ENCODE results near the gene IL1RAP. TPM values are rescaled to one million over a fixed set of nuclear protein-coding genes. Genes with fewer than 3 reads are reported as not detected.

IL1RAP gene
- total RNA-seq, 1 donor = 14.6 TPM

DNA sequence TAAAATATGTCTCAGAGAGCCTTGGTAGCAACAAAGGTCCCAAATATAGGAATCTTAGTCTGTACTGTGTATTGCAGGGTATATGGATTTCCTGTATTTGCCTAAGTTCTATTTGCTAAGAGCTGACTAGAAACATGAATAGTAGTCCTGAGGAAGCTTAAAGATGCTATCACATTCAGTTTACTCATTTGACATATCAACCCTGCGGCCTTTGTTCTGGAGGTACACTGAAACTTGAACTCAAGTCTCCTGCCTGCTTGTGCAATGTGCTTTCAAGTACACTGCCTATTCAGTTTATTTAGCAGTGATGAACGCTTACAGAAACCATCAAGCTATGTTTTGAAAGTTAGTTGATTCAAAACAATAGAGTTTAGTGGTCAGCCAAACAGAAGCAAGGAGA, 21.1 kb downstream of the IL1RAP start:
- no peak for DNase-seq (ENCODE audit: low read depth)
- TF ChIP-seq, protein P1, sequence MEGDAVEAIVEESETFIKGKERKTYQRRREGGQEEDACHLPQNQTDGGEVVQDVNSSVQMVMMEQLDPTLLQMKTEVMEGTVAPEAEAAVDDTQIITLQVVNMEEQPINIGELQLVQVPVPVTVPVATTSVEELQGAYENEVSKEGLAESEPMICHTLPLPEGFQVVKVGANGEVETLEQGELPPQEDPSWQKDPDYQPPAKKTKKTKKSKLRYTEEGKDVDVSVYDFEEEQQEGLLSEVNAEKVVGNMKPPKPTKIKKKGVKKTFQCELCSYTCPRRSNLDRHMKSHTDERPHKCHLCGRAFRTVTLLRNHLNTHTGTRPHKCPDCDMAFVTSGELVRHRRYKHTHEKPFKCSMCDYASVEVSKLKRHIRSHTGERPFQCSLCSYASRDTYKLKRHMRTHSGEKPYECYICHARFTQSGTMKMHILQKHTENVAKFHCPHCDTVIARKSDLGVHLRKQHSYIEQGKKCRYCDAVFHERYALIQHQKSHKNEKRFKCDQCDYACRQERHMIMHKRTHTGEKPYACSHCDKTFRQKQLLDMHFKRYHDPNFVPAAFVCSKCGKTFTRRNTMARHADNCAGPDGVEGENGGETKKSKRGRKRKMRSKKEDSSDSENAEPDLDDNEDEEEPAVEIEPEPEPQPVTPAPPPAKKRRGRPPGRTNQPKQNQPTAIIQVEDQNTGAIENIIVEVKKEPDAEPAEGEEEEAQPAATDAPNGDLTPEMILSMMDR (IDR thresholded peaks at IDR 0.05; ENCODE audit: insufficient read depth, low read length) = no peak
- no peak overlapping the region for H3K4me3 ChIP-seq (ENCODE audit: low read depth, low read length)

GRCh38 chr3:190537146-190537545, 23.3 kb downstream of the IL1RAP start:
- no peak overlapping the region for H3K4me3 ChIP-seq (ENCODE audit: low read depth, low read length)
- no peak for DNase-seq (ENCODE audit: low read depth)
- TF ChIP-seq, protein P1 (IDR thresholded peaks at IDR 0.05; ENCODE audit: insufficient read depth, low read length) = no peak

- no peak for DNase-seq (ENCODE audit: low read depth)
- TF ChIP-seq, protein P1 (IDR thresholded peaks at IDR 0.05; ENCODE audit: insufficient read depth, low read length) = no peak
- no peak overlapping the region for H3K4me3 ChIP-seq (ENCODE audit: low read depth, low read length)
Measured at GRCh38 chr3:190538288-190538687, 24.4 kb downstream of the IL1RAP start.

GRCh38 chr3:190539526-190539925, 25.6 kb downstream of the IL1RAP start:
- DNase-seq (ENCODE audit: low read depth) = no peak
- TF ChIP-seq, protein P1 (IDR thresholded peaks at IDR 0.05; ENCODE audit: insufficient read depth, low read length) = no peak
- H3K4me3 ChIP-seq (ENCODE audit: low read depth, low read length) = no peak overlapping the region

- TF ChIP-seq, protein P1 (IDR thresholded peaks at IDR 0.05; ENCODE audit: insufficient read depth, low read length) = no peak
- DNase-seq (ENCODE audit: low read depth) = no peak
- H3K4me3 ChIP-seq (ENCODE audit: low read depth, low read length) = no peak overlapping the region
Measured at GRCh38 chr3:190541008-190541407, 27.1 kb downstream of the IL1RAP start.

DNA sequence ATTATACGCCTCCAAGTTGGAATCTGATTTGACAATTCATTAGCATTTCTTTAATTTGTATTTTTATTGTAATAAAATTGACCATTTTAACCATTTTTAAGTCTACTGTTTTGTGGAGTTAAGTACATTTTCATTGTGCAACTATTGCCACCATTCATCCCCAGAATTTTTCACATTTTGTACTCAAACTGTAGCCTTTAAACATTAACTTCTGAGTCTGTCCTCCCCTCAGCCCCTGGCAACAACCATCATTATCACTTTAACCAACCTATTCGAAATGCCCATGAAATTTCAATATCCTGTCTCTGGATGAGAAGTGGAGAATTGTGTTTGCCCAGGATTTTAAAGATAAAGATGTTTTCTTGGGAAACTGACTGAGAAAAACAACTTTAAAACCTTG, 27.7 kb downstream of the IL1RAP start:
- DNase-seq (ENCODE audit: low read depth) = no peak
- TF ChIP-seq, protein P1 (IDR thresholded peaks at IDR 0.05; ENCODE audit: insufficient read depth, low read length) = no peak
- no peak overlapping the region for H3K4me3 ChIP-seq (ENCODE audit: low read depth, low read length)

DNA sequence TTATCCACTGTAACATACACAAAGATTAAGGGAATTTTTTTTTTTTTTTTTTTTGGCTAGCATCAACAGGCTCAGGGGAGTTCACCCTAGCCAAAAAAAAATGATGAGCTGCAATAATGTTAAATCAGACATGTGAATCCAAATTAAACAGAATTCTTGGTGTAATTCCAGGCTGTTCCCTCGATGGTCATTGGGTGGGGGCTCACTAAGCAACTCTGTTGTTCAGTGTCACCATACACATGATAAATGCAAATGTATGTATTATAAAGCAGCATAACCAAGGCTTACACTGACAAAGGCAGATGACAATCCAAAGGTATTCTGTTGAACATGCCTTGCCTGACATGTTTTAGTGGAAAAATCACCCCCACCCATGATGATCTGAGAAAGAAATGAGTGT, 29.0 kb downstream of the IL1RAP start:
- no peak overlapping the region for H3K4me3 ChIP-seq (ENCODE audit: low read depth, low read length)
- no peak for DNase-seq (ENCODE audit: low read depth)
- TF ChIP-seq, protein P1 (IDR thresholded peaks at IDR 0.05; ENCODE audit: insufficient read depth, low read length) = no peak
